Testis (tissue), 3 donors: ENCODE measurements around the gene CETN3. TPM values are rescaled to one million over a fixed set of nuclear protein-coding genes. Genes with fewer than 3 reads are reported as not detected.
"Not testable (repeated sequence)": the region's sequence is repeated elsewhere in the genome, so short reads cannot be mapped to it uniquely, and the experiment has no call there.

Experiments
- DNase-seq: peaks from one replicate; pipeline ENCODE4 v3.0.0-alpha.2; 2019
- H3K27ac ChIP-seq, 2 donors: fragments of 200-600 bp; sonication (generic); one replicate each; pipeline ENCODE4 v1.5.1; 2019
- H3K27me3 ChIP-seq: fragments of 200-600 bp; sonication (generic); one replicate; pipeline ENCODE4 v1.5.1; 2019
- H3K36me3 ChIP-seq: fragments of 200-600 bp; sonication (generic); one replicate; pipeline ENCODE4 v1.5.1; 2017; ENCODE audit warnings: low read depth; ENCODE audit errors: missing control alignments
- H3K4me1 ChIP-seq: fragments of 200-600 bp; sonication (generic); one replicate; pipeline ENCODE4 v1.5.1; 2019
- H3K4me3 ChIP-seq, 2 donors: fragments of 200-600 bp; sonication (generic); one replicate each; pipeline ENCODE4 v1.5.1; 2017 to 2019
- H3K9me3 ChIP-seq: fragments of 200-600 bp; sonication (generic); one replicate; pipeline ENCODE4 v1.5.1; 2017
- CTCF ChIP-seq, 3 experiments: fragments of 450-650 bp in 2 of 3; fragments of 200-600 bp in 1 of 3; sonication (generic) in 1 of 3; IDR thresholded peaks; one replicate each; pipeline ENCODE4 v1.5.1; 2016 to 2019; ENCODE audit warnings: antibody characterized with exemption in 3 of 3, mild to moderate bottlenecking in 2 of 3, moderate library complexity in 1 of 3
- POLR2A ChIP-seq: fragments of 450-650 bp; IDR thresholded peaks from one replicate; pipeline ENCODE4 v1.6.1; 2017; ENCODE audit warnings: antibody characterized with exemption, mild to moderate bottlenecking, moderate library complexity
- WGBS, 2 donors: methylation state at CpG; one replicate each; pipeline ENCODE4 v1.1.5; 2018; 5-methylcytosine and 5-hydroxymethylcytosine counted together
- intact Hi-C: fragments of 100-400 bp; cut with DNase I; formaldehyde crosslinking; loops from one replicate; pipeline ENCODE4 v1.15.1; 2023; ENCODE audit warnings: low total_unique reads
- polyA plus RNA-seq: library from polyadenylated mRNA; stranded (reverse); fragments of 350-450 nt; fragmentation: Illumina TruSeq; extraction: RNeasy Lipid Tissue Mini Kit (QIAGEN cat#74804); gene quantifications from one replicate; pipeline ENCODE4 v1.2.3, GENCODE V29; 2014; ENCODE audit warnings: low read depth, low replicate concordance; ENCODE audit not compliant: insufficient read depth
- total RNA-seq, 2 donors: library from RNA; depleted of rRNA; stranded (reverse); fragments of >200 nt; gene quantifications; one replicate each; pipeline ENCODE4 v1.2.3, GENCODE V29; 2016

Gene CETN3
- total and polyA plus RNA-seq, 3 donors from 2014 or later = 56.7 to 353 (median 60.9) TPM

DNA sequence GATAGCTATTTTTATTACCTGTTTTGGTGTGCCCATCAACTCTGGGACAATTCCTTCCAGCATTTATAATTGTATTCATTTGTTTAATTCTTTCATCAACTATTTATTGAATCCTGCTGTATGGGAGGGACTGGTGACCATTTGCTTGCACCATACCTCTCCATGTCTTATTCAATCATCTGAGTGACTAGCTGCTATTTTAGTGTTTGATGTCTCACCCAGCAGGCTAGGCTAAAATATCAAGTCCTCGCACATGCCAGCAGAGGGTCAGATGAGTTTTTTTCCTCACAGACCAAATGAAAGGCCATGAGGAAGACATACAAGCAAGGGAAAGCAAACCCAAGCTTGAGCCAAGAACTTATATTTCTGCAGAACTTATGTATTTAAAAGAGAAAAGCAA lies 63.9 kb downstream of the CETN3 start:
- WGBS, 2 donors = 69 to 90% methylated on average over 1 of the region's 1 CpG
- no peaks in the 10 kb centered on the region for H3K36me3 ChIP-seq
- no peak overlapping the region for H3K4me3 ChIP-seq
- TF ChIP-seq POLR2A (no peak), CTCF (IDR thresholded peaks at IDR 0.05) (no peak)
- intact Hi-C loops = no loop called here
- no peaks in the 10 kb centered on the region for H3K9me3 ChIP-seq
- H3K27me3 ChIP-seq = no peaks in the 10 kb centered on the region
- no peak for DNase-seq
- H3K27ac ChIP-seq = no peak overlapping the region
- no peaks in the 10 kb centered on the region for H3K4me1 ChIP-seq

GRCh38 chr5:90344689-90345088 lies 64.9 kb downstream of the CETN3 start:
- no peaks in the 10 kb centered on the region for H3K36me3 ChIP-seq
- no peak for TF ChIP-seq POLR2A
- no peak for TF ChIP-seq CTCF (IDR thresholded peaks at IDR 0.05)
- DNase-seq = no peak
- no peak overlapping the region for H3K4me3 ChIP-seq
- no peak overlapping the region for H3K27ac ChIP-seq
- WGBS, 2 donors = 74 to 79% methylated on average over 1 of the region's 1 CpG
- H3K4me1 ChIP-seq = no peaks in the 10 kb centered on the region
- H3K27me3 ChIP-seq = no peaks in the 10 kb centered on the region
- H3K9me3 ChIP-seq = no peaks in the 10 kb centered on the region
- intact Hi-C loops = no loop called here

- H3K4me1 ChIP-seq, H3K27ac ChIP-seq, H3K27me3 ChIP-seq, intact Hi-C loops, H3K4me3 ChIP-seq, DNase-seq, H3K9me3 ChIP-seq, H3K36me3 ChIP-seq: not testable (repeated sequence)
- WGBS, 2 donors = 85 to 93% methylated on average over 5 to 6 of the region's 6 CpGs
These were observed 65.8 kb downstream of the CETN3 start for GRCh38 chr5:90343731-90344130.

DNA sequence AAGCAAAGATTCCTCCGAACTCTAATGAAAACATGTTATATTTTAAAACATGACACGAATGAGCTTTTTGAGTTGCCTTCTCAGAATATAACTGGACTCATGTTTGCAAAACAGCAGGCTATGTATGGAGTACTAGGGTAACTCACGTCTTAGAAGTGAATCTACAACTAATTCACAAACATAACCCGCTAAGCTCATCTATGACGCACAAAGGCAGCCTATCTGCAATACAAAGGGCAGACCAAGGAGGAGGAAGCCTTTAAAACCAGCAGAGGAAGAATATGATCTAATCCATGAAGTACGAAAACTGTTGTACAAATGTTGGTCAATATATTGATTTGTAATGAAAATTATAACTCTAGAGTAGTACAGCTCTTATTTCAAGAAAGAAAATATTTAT lies 67.0 kb downstream of the CETN3 start:
- intact Hi-C loops = no loop called here
- TF ChIP-seq POLR2A = no peak
- TF ChIP-seq CTCF (IDR thresholded peaks at IDR 0.05) = no peak
- WGBS, 2 donors = 79 to 91% methylated on average over 6 of the region's 6 CpGs
- no peaks in the 10 kb centered on the region for H3K27me3 ChIP-seq
- no peaks in the 10 kb centered on the region for H3K36me3 ChIP-seq
- no peak overlapping the region for H3K4me3 ChIP-seq
- no peak for DNase-seq
- H3K4me1 ChIP-seq = no peaks in the 10 kb centered on the region
- H3K9me3 ChIP-seq = no peaks in the 10 kb centered on the region
- no peak overlapping the region for H3K27ac ChIP-seq

Other genes starting within 250 kb of the CETN3 start
- gene MBLAC2, start 65.0 kb upstream of the CETN3 start, total RNA-seq = 10 to 100 TPM in 1 of 2 donors, 1 to 10 TPM in 1; 10.0 to 10.2 TPM
- 4.9 TPM for gene MBLAC2, start 65.0 kb upstream of the CETN3 start, polyA plus RNA-seq
- gene POLR3G, start 65.1 kb upstream of the CETN3 start, total RNA-seq = 10 to 100 TPM in 1 of 2 donors, 1 to 10 TPM in 1; 9.4 to 13.4 TPM
- gene POLR3G, start 65.1 kb upstream of the CETN3 start, polyA plus RNA-seq = 5.2 TPM
- gene LYSMD3, start 119.8 kb upstream of the CETN3 start, total RNA-seq = 10 to 100 TPM in 1 of 2 donors, 1 to 10 TPM in 1; 9.4 to 11.0 TPM
- gene LYSMD3, start 119.8 kb upstream of the CETN3 start, polyA plus RNA-seq = 10.4 TPM
- 10 to 100 TPM; 12.6 to 18.0 TPM for gene ADGRV1, start 149.0 kb upstream of the CETN3 start, total RNA-seq
- gene ADGRV1, start 149.0 kb upstream of the CETN3 start, polyA plus RNA-seq = 10.8 TPM